ENCODE measurements around the gene TBXAS1. TPM values are rescaled to one million over a fixed set of nuclear protein-coding genes. Genes with fewer than 3 reads are reported as not detected.

The TBXAS1 gene
- polyA plus RNA-seq, 1 donor from 2014 or later = 0.93 TPM

- H3K27ac ChIP-seq (ENCODE audit: low read length) = no peak overlapping the region
- no peaks in the 10 kb centered on the region for H3F3A ChIP-seq (ENCODE audit: insufficient read depth, low read length, poor library complexity, severe bottlenecking)
- no peaks in the 10 kb centered on the region for H3K79me2 ChIP-seq (replicated peaks; ENCODE audit: insufficient read depth, low read length)
- H3K9ac ChIP-seq (ENCODE audit: low read length) = no peak overlapping the region
- H3K9me2 ChIP-seq (ENCODE audit: insufficient read depth, low read length) = no peaks in the 10 kb centered on the region
- no peaks in the 10 kb centered on the region for H4K20me1 ChIP-seq (ENCODE audit: insufficient read depth)
- H2AFZ ChIP-seq (ENCODE audit: low read depth, low read length) = no peak overlapping the region
- H3K27me3 ChIP-seq (ENCODE audit: insufficient read depth, low read depth, low read length) = no peaks in the 10 kb centered on the region
- H3K36me3 ChIP-seq (ENCODE audit: insufficient read depth, low read length) = no peaks in the 10 kb centered on the region
- H3K4me2 ChIP-seq (ENCODE audit: low read length) = no peak overlapping the region
- no peaks in the 10 kb centered on the region for H3K9me3 ChIP-seq (ENCODE audit: low read length)
- TF ChIP-seq TAF1 (IDR thresholded peaks at IDR 0.05; ENCODE audit: low read depth) (no peak), RAD21 (conservative IDR thresholded peaks at IDR 0.05) (no peak), SMC3 (conservative IDR thresholded peaks at IDR 0.05; ENCODE audit: poor library complexity) (no peak), EP300 (conservative IDR thresholded peaks at IDR 0.05; ENCODE audit: poor library complexity, severe bottlenecking) (no peak), MXI1 (conservative IDR thresholded peaks at IDR 0.05; ENCODE audit: poor library complexity, severe bottlenecking) (no peak), CTCF (IDR thresholded peaks at IDR 0.05; ENCODE audit: poor library complexity, severe bottlenecking) (no peak), POLR2AphosphoS5 (IDR thresholded peaks at IDR 0.05) (no peak), EZH2 (IDR thresholded peaks at IDR 0.05; ENCODE audit: borderline replicate concordance, insufficient read depth, low read length, poor library complexity, severe bottlenecking) (no peak)
- no peak overlapping the region for H3K4me3 ChIP-seq (ENCODE audit: low read length)
These were observed 143.0 kb downstream of the TBXAS1 start for GRCh38 chr7:139972029-139972428.

- H3K9ac ChIP-seq (ENCODE audit: low read length) = no peak overlapping the region
- no peak overlapping the region for H2AFZ ChIP-seq (ENCODE audit: low read depth, low read length)
- H3K79me2 ChIP-seq (replicated peaks; ENCODE audit: insufficient read depth, low read length) = no peaks in the 10 kb centered on the region
- no peaks in the 10 kb centered on the region for H3K9me3 ChIP-seq (ENCODE audit: low read length)
- H3K9me2 ChIP-seq (ENCODE audit: insufficient read depth, low read length) = no peaks in the 10 kb centered on the region
- no peaks in the 10 kb centered on the region for H3K27me3 ChIP-seq (ENCODE audit: insufficient read depth, low read depth, low read length)
- H3K27ac ChIP-seq (ENCODE audit: low read length) = no peak overlapping the region
- TF ChIP-seq POLR2AphosphoS5 (IDR thresholded peaks at IDR 0.05) = no peak
- TF ChIP-seq EP300 (conservative IDR thresholded peaks at IDR 0.05; ENCODE audit: poor library complexity, severe bottlenecking) = no peak
- no peak for TF ChIP-seq RAD21 (conservative IDR thresholded peaks at IDR 0.05)
- no peak for TF ChIP-seq REST (IDR thresholded peaks at IDR 0.05; ENCODE audit: borderline replicate concordance)
- no peak for TF ChIP-seq MXI1 (conservative IDR thresholded peaks at IDR 0.05; ENCODE audit: poor library complexity, severe bottlenecking)
- no peak for TF ChIP-seq SMC3 (conservative IDR thresholded peaks at IDR 0.05; ENCODE audit: poor library complexity)
- TF ChIP-seq CTCF (IDR thresholded peaks at IDR 0.05; ENCODE audit: poor library complexity, severe bottlenecking) = no peak
- no peak for TF ChIP-seq EZH2 (IDR thresholded peaks at IDR 0.05; ENCODE audit: borderline replicate concordance, insufficient read depth, low read length, poor library complexity, severe bottlenecking)
- TF ChIP-seq TAF1 (IDR thresholded peaks at IDR 0.05; ENCODE audit: low read depth) = no peak
- H3K4me2 ChIP-seq (ENCODE audit: low read length) = no peak overlapping the region
- H3K36me3 ChIP-seq (ENCODE audit: insufficient read depth, low read length) = no peaks in the 10 kb centered on the region
- H3K4me3 ChIP-seq (ENCODE audit: low read length) = no peak overlapping the region
- H4K20me1 ChIP-seq (ENCODE audit: insufficient read depth) = no peaks in the 10 kb centered on the region
- no peaks in the 10 kb centered on the region for H3F3A ChIP-seq (ENCODE audit: insufficient read depth, low read length, poor library complexity, severe bottlenecking)
These were observed 144.3 kb downstream of the TBXAS1 start for GRCh38 chr7:139973101-139974050.

Measured in neural cell (in vitro differentiated cells).